Left renal cortex interstitium (tissue), 4 donors: ENCODE data around the gene PIH1D1. TPM values are rescaled to one million over a fixed set of nuclear protein-coding genes. Genes with fewer than 3 reads are reported as not detected.
A peak's percentile ranks its signal among the peaks of the same experiment; 100 is the strongest.

ENCODE experiments used
- DNase-seq, 4 donors: peaks; one replicate each; pipeline ENCODE4 v3.0.0-alpha.2; 2013; ENCODE audit warnings: low read depth in 4 of 4, low spot score in 2 of 4, missing footprints in 1 of 4
- polyA plus RNA-seq, 4 donors: library from polyadenylated mRNA; unstranded; fragments of 120-200 nt; gene quantifications; one replicate each; pipeline ENCODE4 v1.2.1, GENCODE V29; 2013; ENCODE audit not compliant: insufficient read length in 4 of 4

Gene PIH1D1
- polyA plus RNA-seq, 4 donors = 82.3 to 106 (median 94.2) TPM

- no peak for DNase-seq
Observed at GRCh38 chr19:49422407-49423070, 29.1 kb downstream of the PIH1D1 start.

DNA sequence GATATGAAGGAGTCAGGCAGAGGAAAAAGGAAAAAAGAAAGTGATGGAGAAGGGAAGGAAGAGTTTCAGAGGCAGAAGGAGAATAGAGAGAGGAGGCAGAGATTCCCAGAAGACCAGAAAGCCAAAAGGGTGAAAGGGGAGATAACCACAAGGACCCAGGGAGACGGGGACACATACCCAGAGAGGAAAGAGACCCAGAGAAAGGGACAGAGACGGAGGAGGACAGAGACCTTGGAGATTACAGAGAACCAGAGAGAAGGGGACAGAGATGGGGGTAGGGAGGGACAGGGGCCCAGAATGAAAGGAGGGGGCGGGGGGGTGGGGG lies 29.8 kb downstream of the PIH1D1 start:
- DNase-seq = no peak

DNA sequence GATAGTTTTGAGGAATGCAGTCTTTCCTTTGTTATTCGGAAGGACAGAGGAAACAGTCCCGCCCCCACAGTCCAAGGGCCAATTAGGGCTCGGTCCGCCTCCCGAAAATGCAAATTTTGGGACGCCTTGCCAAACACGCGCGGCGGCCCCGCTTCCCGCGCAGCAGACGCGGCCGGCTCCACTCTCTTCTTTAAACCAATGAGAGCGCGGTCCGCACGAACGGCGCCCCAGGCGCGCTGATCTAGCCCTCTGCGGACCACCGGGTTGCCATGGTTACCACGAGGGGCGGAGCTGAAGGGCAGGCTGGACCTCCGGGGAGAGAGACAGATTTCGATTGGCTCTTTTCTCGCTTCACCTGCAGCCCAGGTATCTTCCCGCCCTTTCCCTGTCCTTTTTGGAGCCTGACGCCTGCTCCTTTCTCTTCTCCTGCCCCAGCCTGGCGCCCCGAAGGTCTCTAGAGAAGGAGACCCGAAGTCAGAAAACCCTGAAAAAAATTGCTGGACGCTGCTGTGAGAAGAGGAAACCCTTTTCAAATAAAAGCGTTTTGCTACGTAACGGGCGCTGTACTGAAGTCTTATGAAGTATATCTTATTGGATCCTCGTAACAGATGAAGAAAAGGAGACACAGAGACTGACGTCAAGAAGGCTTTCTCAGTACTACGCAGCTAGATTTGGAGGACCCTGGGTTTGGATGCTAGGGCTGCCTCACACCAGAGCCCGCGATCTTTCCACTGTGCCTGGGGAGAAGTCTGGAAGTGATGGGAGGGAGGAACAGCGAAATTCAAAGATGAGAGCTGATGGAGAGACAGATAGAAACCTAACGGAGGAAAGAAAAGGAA lies 30.4 kb downstream of the PIH1D1 start:
- DNase-seq = peak in 2 of 4 donors; percentile 32 to 66

- DNase-seq = no peak
Observed at GRCh38 chr19:49420227-49420626, 31.4 kb downstream of the PIH1D1 start.

DNA sequence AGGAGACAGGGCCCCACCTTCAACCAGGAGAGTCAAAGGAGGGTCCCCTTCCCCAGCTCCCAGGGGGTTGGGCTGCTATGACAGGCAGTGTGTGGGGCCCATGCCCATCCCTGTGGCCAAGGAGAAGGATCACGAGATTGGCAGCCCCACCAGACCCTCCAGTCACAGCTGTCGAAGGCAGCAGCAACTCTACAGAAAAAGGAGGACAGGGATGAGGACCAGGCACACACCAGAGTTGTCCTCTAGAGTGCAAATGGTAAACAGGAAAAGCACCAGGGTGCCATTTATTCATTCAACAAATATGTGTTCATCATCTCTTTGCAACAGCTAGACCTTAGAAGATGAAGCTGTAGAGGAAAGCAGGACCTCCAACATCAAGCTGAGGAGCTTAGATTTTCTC lies 32.4 kb downstream of the PIH1D1 start:
- no peak for DNase-seq

GRCh38 chr19:49418511-49418910 lies 33.1 kb downstream of the PIH1D1 start:
- DNase-seq = no peak

- DNase-seq = no peak
Observed at GRCh38 chr19:49417088-49417487, 34.5 kb downstream of the PIH1D1 start.

DNA sequence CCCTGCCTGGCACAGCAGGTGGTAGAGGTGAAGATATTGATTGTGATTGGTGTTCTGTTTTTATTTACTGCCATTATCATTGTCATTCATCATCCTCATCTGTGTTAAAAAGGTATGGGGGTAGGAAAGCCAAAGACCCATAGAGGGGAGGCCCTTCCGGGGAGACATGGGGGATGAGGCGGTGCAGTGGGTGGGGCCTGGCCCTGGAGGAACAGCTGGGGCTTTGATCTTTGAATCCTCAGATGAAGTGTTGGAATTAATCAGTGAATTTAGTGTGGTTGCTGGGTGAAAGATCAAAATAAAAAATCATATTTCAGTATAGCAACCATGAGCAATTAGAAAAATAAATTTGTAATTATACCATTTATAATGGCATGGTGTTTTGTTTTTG lies 35.8 kb downstream of the PIH1D1 start:
- no peak for DNase-seq

- DNase-seq = no peak
Observed at GRCh38 chr19:49415102-49415809, 36.4 kb downstream of the PIH1D1 start.

- no peak for DNase-seq
Observed at GRCh38 chr19:49414256-49414655, 37.4 kb downstream of the PIH1D1 start.

GRCh38 chr19:49413348-49413747 lies 38.3 kb downstream of the PIH1D1 start:
- peak in 3 of 4 donors; percentile 55 to 84 (median 73) for DNase-seq

DNA sequence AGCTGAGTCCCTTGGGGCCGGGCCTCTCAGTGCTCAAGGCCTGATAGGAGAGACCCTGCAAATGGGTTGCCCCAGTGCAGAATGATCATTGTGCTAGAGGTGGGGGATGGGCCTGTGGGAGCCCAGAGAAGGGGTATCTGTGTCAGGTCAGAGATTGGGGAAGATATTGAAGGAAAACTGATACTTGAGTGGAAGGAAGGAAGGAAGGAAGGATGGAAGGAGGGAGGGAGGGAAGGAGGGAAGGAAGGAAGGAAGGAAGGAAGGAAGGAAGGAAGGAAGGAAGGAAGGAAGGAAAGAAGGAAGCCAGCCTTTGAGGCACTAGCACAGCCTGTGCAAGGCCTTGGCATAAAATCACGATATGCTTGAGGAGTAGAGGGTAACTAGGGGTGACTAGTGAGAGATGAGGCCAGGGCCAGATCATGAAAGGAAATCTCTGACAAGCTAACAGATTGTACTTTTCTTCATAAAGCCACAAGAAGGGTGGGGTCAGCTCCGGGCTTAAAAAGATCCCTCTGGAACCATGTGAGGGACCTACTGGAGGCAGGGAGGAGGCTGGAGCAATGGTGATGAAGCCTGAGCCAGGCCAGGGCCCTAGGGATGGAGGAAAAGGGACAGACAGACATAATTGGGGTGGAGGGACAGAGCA lies 39.8 kb downstream of the PIH1D1 start:
- DNase-seq = no peak

DNA sequence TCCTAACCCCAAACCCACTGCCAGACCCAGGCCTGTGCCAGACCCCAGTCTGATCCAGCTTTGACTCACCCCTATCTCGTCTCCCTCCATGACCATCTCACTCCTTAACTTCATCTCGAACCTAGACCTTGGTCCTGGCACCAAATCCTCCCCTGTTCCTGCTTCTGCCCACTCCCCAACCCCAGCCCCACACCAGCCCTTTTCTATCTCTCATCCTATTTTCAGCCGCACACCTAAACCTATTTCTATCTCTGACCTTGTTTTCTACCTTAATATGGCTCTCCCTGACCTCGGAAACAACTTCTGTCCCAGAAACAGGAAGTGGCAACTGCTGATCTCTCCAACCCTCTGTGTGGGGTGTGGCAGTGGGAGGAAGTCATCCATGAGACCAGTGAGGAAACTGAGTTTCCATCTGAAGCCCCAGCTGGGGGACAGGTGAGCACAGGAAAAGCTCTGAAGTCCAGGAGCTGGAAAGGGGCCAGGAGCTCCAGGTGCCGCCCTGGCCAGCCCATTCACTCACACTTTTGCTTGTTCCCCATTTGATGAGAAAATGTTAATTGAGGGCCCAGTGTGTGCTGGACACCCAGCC lies 42.1 kb downstream of the PIH1D1 start:
- no peak for DNase-seq

GRCh38 chr19:49408816-49409440 lies 42.7 kb downstream of the PIH1D1 start:
- no peak for DNase-seq

GRCh38 chr19:49407482-49408015 lies 44.1 kb downstream of the PIH1D1 start:
- no peak for DNase-seq

GRCh38 chr19:49407079-49407478 lies 44.5 kb downstream of the PIH1D1 start:
- no peak for DNase-seq

GRCh38 chr19:49403404-49404187 lies 48.0 kb downstream of the PIH1D1 start:
- DNase-seq = peak in 1 of 4 donors; percentile 48

DNA sequence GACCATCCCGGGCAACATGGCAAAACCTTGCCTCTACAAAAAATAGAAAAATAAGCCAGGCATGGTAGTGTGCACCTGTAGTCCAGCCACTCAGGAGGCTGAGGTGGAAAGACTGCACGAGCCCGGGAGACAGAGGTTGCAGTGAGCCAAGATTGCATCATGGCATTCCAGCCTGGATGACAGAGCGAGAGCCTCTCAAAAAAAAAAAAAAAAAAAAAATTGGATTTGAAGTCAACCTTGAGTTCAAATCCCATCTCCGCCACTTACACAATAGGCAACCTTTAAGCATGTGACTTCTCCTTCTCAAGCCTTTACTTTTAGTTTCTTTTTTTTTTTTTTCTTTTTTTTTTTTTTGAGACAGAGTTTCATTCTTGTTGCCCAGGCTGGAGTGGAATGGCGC lies 51.6 kb downstream of the PIH1D1 start:
- no peak for DNase-seq

DNA sequence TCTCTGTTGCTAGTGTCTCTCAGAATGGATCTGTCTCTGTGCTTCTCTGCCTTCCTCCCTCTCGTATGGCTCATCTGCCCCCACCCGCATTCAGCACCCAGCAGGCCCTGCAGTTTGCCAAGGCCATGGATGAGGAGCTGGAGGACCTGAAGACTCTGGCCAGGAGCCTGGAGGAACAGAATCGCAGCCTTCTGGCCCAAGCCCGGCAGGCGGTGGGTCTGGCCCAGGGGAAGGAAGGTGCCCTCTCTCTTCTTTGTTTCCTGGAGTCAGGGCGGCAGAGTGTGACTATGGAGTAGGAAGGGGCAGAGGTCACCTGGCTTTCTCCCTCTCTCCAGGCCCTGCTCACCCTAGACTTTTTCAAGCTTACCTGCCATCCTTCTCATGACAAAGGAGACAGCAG lies 52.7 kb downstream of the PIH1D1 start:
- no peak for DNase-seq
